Stimulated activated CD8-positive, alpha-beta memory T cell treated with anti-CD3 and anti-CD28 coated beads, Interleukin-12 subunit alpha, Interleukin-12 subunit beta, amount 100 ng/mL, for 1 hour (primary cell): ENCODE measurements around the gene HOXA7.
A peak's percentile ranks its signal among the peaks of the same experiment; 100 is the strongest.

Experiments
- DNase-seq: peaks from one replicate; pipeline ENCODE4 v3.0.0-alpha.2; 2020; ENCODE audit warnings: low read depth

The HOXA7 gene

GRCh38 chr7:27170426-27171324 lies 14.2 kb upstream of the HOXA7 start:
- no peak for DNase-seq

GRCh38 chr7:27169658-27170425 lies 13.4 kb upstream of the HOXA7 start:
- DNase-seq = no peak

GRCh38 chr7:27168265-27168947 lies 11.9 kb upstream of the HOXA7 start:
- no peak for DNase-seq

GRCh38 chr7:27167916-27168264 lies 11.4 kb upstream of the HOXA7 start:
- no peak for DNase-seq

GRCh38 chr7:27166531-27167505 lies 10.3 kb upstream of the HOXA7 start:
- DNase-seq = no peak

GRCh38 chr7:27165996-27166530 lies 9.6 kb upstream of the HOXA7 start:
- no peak for DNase-seq

GRCh38 chr7:27165089-27165995 lies 8.9 kb upstream of the HOXA7 start, which contains the start of gene HOXA9:
TSS of gene HOXA9 (minus strand) at chr7:27165537. CDS start at chr7:27165457, 80 bp downstream.
- no peak for DNase-seq

GRCh38 chr7:27164367-27165088 lies 8.1 kb upstream of the HOXA7 start:
- DNase-seq = no peak

GRCh38 chr7:27164045-27164366 lies 7.5 kb upstream of the HOXA7 start:
- no peak for DNase-seq

GRCh38 chr7:27163288-27164044 lies 7.0 kb upstream of the HOXA7 start:
- no peak for DNase-seq

- no peak for DNase-seq
These were observed 6.2 kb upstream of the HOXA7 start for GRCh38 chr7:27162561-27163287.

GRCh38 chr7:27161721-27162560 lies 5.5 kb upstream of the HOXA7 start:
- DNase-seq = no peak

- no peak for DNase-seq
These were observed 4.8 kb upstream of the HOXA7 start for GRCh38 chr7:27161214-27161720.

GRCh38 chr7:27160546-27161213 lies 4.2 kb upstream of the HOXA7 start:
- peak; percentile 80 for DNase-seq

GRCh38 chr7:27160145-27160545 lies 3.7 kb upstream of the HOXA7 start:
- no peak for DNase-seq
